Measurements from ENCODE around the gene GALNT12. TPM values are rescaled to one million over a fixed set of nuclear protein-coding genes. Genes with fewer than 3 reads are reported as not detected.

The GALNT12 gene
- total RNA-seq, 6 donors from 2014 or later = 18.2 to 89.1 (median 30.0) TPM

DNA sequence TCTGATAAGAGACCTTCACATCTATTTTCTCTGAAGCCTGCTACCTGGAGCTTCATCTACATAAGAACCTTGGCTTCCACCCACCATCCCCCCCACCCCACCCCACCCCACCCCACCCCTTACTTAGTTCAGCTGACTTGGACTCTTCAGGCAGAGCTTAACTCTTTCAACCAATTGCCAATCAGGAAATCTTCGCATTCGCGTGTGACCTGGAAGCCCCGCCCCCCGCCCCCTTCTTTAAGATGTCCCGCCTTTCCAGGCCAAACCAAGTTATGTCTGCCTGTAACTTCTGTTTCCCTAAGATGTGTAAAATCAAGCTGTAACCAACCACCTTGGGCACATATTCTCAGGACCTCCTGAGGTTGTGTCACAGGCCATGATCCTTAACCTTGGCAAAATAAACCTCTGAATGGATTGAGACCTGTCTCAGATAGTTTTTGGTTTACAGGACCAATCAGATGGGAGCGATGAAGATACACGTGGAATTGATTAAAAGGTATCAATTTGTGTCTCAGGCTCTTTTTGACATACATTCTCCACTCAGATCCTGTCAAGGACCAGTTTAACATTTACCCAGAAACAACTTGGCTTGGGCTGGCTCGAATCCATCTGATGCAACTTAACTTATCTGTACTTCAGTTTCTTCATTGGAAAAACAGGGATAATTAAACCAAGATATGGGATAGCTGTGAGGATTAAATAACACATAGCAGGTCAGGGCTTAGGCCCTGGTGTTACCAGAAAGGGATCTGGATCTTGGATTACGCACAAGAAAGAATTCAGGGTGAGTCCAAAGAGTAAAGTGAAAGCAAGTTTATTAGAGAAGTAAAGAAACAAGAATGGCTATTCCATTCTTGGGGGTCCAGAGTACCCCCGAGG, 43.6 kb downstream of the GALNT12 start:
- no peak for ATAC-seq (ENCODE audit: low FRiP score in 2 of 2)
- H3K4me1 ChIP-seq = peaks cover 0 to 8% (median 4%) of the 10 kb centered on the region in 4 donors
- no peaks in the 10 kb centered on the region for H3K36me3 ChIP-seq
- no peak overlapping the region for H3K27ac ChIP-seq
- H3K27me3 ChIP-seq = no peaks in the 10 kb centered on the region
- TF ChIP-seq, protein P1, sequence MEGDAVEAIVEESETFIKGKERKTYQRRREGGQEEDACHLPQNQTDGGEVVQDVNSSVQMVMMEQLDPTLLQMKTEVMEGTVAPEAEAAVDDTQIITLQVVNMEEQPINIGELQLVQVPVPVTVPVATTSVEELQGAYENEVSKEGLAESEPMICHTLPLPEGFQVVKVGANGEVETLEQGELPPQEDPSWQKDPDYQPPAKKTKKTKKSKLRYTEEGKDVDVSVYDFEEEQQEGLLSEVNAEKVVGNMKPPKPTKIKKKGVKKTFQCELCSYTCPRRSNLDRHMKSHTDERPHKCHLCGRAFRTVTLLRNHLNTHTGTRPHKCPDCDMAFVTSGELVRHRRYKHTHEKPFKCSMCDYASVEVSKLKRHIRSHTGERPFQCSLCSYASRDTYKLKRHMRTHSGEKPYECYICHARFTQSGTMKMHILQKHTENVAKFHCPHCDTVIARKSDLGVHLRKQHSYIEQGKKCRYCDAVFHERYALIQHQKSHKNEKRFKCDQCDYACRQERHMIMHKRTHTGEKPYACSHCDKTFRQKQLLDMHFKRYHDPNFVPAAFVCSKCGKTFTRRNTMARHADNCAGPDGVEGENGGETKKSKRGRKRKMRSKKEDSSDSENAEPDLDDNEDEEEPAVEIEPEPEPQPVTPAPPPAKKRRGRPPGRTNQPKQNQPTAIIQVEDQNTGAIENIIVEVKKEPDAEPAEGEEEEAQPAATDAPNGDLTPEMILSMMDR (IDR thresholded peaks at IDR 0.05) = no peak
- TF ChIP-seq POLR2A (IDR thresholded peaks at IDR 0.05) (no peak), POLR2AphosphoS5 (IDR thresholded peaks at IDR 0.05) (no peak), EP300 (IDR thresholded peaks at IDR 0.05) (no peak)
- no peaks in the 10 kb centered on the region for H3K9me3 ChIP-seq
- DNase-seq = no peak
- no peak overlapping the region for H3K4me3 ChIP-seq
- WGBS, 2 donors = 89 to 93% methylated on average over 11 of the region's 11 CpGs

GRCh38 chr9:98851730-98852459, 44.4 kb downstream of the GALNT12 start:
- no peaks in the 10 kb centered on the region for H3K9me3 ChIP-seq
- DNase-seq (no peak), ATAC-seq (ENCODE audit: low FRiP score in 2 of 2) (no peak)
- H3K4me1 ChIP-seq = peaks cover 0 to 8% (median 4%) of the 10 kb centered on the region in 4 donors
- no peak overlapping the region for H3K27ac ChIP-seq
- no peaks in the 10 kb centered on the region for H3K27me3 ChIP-seq
- H3K4me3 ChIP-seq = no peak overlapping the region
- WGBS, 2 donors = 80 to 85% methylated on average over 6 of the region's 6 CpGs
- H3K36me3 ChIP-seq = no peaks in the 10 kb centered on the region
- no peak for TF ChIP-seq POLR2A (IDR thresholded peaks at IDR 0.05)
- no peak for TF ChIP-seq EP300 (IDR thresholded peaks at IDR 0.05)
- no peak for TF ChIP-seq POLR2AphosphoS5 (IDR thresholded peaks at IDR 0.05)
- TF ChIP-seq, protein P1 (IDR thresholded peaks at IDR 0.05) = no peak

GRCh38 chr9:98852460-98852734, 44.9 kb downstream of the GALNT12 start:
- H3K27ac ChIP-seq = no peak overlapping the region
- H3K4me1 ChIP-seq = peaks cover 0 to 8% (median 4%) of the 10 kb centered on the region in 4 donors
- TF ChIP-seq EP300 (IDR thresholded peaks at IDR 0.05) (no peak), POLR2A (IDR thresholded peaks at IDR 0.05) (no peak), POLR2AphosphoS5 (IDR thresholded peaks at IDR 0.05) (no peak)
- TF ChIP-seq, protein P1 (IDR thresholded peaks at IDR 0.05) = no peak
- H3K9me3 ChIP-seq = no peaks in the 10 kb centered on the region
- no peaks in the 10 kb centered on the region for H3K27me3 ChIP-seq
- ATAC-seq (ENCODE audit: low FRiP score in 2 of 2) (no peak), DNase-seq (no peak)
- 73 to 78% methylated on average over 6 of the region's 6 CpGs for WGBS, 2 donors
- no peaks in the 10 kb centered on the region for H3K36me3 ChIP-seq
- H3K4me3 ChIP-seq = no peak overlapping the region

DNA sequence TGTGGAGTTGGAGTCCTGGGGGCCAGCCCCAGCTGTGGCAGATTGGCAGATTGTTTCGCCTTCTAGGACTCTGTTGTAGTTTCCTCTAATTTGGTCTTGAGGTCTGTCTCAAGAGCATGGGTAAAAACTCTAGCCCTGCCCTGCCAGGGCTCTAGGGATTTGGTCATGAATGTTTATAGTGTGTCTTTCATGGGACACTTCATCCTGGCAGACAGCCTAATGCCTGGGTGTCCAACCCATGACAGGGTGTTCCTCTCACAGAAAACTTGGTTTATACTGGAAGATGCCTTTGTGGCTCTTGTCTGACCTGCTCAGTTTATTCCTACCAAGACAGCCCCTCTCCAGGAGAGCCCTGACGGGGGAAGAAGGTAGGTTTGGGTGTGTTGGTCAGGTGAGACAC, 45.5 kb downstream of the GALNT12 start:
- 91 to 100% methylated on average over 1 to 2 of the region's 2 CpGs for WGBS, 2 donors
- TF ChIP-seq POLR2A (IDR thresholded peaks at IDR 0.05) (no peak), EP300 (IDR thresholded peaks at IDR 0.05) (no peak), POLR2AphosphoS5 (IDR thresholded peaks at IDR 0.05) (no peak)
- TF ChIP-seq, protein P1 (IDR thresholded peaks at IDR 0.05) = no peak
- ATAC-seq (ENCODE audit: low FRiP score in 2 of 2) = no peak

More for the DNA sequence above, 45.5 kb downstream of the GALNT12 start:
- H3K36me3 ChIP-seq = no peaks in the 10 kb centered on the region
- no peaks in the 10 kb centered on the region for H3K27me3 ChIP-seq
- H3K4me3 ChIP-seq = no peak overlapping the region
- H3K27ac ChIP-seq = no peak overlapping the region
- H3K9me3 ChIP-seq = no peaks in the 10 kb centered on the region
- peaks cover 0 to 8% (median 4%) of the 10 kb centered on the region in 4 donors for H3K4me1 ChIP-seq
- DNase-seq = no peak

Data from upper lobe of left lung (tissue), 6 donors.